GM18951 (cell line): Measurements from ENCODE around the gene COG4.

Experiments
- POLR2A ChIP-seq: IDR thresholded peaks from 4 replicates; pipeline ENCODE4 v1.6.1; 2011; ENCODE audit warnings: mild to moderate bottlenecking; ENCODE audit not compliant: insufficient read length, insufficient read depth; ENCODE audit errors: extremely low read depth
- in situ Hi-C: fragments of 300-500 bp; cut with MboI; formaldehyde crosslinking; loops from one replicate; pipeline ENCODE4 v1.12.0; 2022; ENCODE audit warnings: low sequenced_read_pairs, mixed read lengths, inconsistent platforms; ENCODE audit not compliant: unreplicated experiment

The COG4 gene

DNA sequence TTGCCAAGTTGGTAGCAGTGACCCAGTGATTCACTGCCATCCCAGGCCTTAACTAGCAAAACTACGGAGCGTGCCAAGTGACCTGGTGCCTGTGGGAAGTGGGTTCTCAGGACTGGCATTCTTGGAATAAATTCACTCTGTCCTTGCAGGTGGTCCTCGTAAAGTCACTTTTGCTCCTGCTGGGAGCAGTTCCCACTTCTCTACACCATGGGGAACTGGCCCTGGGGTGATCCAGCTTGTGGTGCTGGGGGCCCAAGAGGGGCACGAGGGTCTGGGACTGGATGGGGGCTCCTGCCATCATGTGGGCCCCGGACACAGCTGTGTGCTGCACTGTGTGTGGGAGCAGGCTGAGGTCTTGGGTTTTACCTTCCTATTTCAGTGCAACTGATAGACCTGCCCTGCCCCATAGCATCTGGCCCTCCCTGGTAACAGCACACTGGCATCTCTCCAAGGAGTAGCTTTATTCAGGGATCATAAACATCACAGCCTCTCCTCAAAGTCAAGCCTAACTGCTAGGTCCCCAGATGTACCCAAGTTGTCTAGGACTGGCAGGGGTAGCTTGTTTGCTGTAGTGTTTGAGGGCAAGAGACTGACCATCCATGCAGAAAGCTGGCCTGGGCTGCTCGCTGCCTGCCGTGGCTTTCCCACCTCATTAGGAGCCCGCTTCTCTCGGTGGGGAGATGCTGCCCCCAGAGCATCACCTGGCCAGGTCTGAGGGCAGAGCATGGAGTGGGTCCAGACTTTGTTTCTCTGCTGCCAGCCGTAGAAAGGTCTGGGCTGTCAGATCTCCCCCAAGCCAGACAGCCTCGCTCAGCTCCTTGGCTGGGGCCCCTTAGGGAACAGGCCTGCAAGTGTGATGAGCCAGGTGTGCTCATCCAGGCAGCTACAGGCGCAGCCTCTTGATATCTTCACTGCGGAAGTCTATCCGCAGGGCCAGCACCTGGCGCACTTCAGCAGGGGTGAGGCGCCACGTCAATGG is 42.9 kb downstream of the COG4 start:
- in situ Hi-C loops = no loop called here
- TF ChIP-seq POLR2A = no peak

DNA sequence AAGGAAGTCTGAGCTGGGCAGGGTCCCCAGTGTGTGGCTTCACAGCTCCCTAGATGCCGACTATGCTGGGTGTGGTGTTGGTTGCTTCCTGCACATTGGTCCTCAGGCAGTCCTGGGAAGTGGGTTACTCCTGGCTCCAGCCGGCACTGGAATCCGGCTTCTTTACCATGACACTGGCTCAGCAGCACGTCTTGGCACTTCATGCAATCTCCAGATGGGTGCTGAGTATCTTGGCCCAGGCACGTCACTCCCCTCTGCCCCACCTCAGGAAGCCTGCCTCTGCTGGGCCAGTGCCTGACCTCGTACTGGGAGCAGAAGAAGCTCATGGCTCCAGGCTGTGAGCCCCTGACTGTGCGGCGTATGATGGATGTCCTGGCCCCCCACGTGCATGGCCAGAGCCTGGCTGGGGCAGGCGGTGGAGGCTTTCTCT is 44.4 kb downstream of the COG4 start:
- TF ChIP-seq POLR2A = no peak
- in situ Hi-C loops = no loop called here

DNA sequence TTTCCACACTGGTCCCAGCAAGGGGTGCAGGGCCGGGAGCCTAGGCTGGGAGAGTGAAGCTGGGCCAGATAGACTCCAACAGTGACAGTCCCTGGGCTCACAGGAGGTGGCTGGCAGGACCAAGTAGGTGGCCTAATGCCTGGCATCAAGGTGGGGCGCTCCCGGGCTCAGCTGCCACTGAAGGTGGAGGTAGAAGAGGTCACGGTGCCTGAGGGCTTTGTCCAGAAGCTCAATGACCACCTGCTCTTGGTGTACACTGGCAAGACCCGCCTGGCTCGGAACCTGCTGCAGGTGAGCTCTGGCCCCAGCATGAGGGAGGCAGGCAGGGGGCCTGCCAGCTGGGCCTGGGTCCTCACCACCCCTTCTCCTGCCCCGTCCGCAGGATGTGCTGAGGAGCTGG is 45.2 kb downstream of the COG4 start:
- TF ChIP-seq POLR2A = no peak
- in situ Hi-C loops = no loop called here

DNA sequence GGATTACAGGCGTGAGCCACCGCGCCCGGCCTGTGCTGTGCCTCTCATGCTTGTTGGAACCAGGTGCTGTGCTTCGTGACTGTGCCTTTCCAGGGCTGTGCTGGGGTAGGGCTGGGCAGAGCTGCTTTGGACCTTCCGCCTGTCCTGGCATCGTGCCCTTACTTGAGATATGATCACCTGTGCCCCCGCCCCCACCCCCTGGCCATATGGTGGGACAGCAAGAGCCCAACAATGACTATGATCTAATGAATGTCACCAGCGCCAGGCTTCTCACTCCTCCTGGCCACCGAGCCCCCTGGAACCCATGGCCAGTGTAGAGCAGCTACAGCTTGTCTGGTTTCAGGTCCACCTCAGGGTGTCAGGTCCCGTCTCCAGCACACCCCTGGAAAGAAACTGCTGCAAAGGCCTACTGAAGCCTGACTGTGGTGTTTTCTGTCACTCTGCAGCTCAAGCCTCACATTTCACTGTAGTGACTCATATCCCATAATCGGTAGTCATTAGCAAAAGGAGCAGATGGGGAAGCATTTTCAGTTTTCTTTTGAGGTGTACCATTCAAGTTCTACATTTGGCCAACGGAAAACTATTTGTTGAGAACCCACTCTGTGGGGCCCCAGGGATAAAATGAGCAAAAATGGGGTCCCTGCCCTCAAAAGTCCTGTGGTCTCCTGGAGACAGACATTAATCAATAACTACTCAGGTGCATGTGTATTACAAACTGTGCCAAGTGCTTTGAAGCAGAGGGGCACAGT is 46.9 kb downstream of the COG4 start:
- TF ChIP-seq POLR2A = no peak
- in situ Hi-C loops = no loop called here

DNA sequence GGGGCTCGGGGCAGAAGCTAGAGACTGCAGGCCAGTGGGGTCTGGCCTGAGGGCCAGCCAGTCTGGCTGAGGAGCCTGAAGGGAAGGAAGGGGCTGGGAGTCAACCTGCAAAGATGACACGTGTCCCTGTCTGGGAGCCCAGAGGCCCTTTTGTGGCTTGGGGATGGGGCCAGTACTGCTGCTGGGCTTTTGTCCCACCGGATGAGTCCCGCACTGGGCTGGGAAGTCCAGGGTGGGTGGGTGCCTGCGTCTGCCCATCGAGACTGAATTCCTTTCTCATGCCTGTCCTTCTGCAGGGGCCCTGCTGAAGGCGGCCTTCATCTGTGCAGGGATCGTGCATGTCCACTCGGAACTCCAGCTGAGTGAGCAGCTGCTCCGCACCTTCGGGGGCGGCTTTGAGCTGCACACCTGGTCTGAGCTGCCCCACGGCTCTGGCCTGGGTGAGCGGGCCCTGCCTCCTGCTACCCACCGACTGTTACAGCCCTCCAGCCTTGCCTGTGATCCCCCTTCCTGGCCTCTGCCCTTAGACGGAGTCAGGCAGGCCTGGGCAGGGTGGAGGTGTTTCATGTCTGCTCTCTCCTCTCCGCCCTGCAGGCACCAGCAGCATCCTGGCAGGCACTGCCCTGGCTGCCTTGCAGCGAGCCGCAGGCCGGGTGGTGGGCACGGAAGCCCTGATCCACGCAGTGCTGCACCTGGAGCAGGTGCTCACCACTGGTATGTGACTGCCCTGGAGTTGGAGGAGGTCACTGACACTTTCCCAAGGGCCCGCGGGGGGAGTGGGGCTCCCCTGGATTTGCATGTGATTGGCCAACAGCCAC is 48.1 kb downstream of the COG4 start:
- in situ Hi-C loops = no loop called here
- TF ChIP-seq POLR2A = no peak

DNA sequence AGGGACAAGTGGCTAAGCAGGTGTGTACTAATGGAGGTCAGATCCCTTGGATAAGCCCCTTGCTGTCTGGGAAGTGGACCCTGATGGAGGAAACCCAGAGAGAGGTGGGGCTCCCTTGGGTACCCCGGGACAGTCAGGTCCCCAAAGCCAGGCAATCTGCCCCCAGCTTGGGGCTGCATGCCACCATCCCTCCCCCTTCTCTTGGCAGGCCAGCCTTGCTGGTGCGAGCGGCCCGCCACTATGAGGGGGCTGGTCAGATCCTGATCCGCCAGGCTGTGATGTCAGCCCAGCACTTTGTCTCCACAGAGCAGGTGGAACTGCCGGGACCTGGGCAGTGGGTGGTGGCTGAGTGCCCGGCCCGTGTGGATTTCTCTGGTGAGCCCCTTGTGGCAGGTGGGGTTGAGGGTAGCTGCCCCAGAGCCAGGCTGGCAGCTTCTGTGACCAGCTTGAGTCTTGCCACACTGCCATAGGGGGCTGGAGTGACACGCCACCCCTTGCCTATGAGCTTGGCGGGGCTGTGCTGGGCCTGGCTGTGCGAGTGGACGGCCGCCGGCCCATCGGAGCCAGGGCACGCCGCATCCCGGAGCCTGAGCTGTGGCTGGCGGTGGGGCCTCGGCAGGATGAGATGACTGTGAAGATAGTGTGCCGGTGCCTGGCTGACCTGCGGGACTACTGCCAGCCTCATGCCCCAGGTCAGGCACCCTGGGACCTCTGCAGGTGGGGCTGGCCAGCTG is 48.9 kb downstream of the COG4 start:
- TF ChIP-seq POLR2A = no peak
- in situ Hi-C loops = no loop called here

DNA sequence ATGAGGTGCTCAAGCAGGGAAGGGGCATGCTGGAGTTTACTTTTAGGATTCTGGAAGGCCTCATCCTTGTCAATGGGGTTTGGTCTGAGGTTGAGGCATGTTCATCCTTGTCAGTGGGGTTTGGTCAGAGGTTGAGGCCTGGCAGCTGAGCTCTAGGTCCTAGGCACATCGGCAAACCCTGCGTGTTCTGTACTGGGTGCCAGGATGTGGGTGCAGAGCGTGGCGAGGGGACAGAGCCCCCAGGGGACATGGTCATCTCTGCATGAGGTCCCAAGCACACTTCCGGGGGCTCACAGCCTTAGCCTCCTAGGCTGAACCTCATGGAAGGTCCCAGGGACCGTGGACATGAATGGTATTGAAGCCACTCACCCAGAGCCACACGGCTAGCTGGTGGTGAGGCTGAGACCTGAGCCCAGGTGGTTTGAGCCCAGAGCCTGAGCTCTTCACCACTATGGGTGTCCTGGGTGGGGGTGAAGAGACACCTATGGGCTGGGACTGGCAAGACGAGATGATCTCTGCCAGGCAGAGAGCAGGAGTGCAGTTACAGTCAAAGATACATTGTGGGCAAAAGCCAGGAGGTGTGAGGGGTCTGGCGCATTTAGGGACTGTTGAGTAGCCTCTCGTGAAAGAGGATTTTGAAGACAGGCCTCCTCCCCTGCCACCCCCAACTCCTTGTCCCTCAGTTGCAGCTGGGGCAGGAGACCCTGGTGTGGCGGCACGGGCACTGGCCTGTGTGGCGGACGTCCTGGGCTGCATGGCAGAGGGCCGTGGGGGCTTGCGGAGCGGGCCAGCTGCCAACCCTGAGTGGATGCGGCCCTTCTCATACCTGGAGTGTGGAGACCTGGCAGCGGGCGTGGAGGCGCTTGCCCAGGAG is 49.7 kb downstream of the COG4 start:
- in situ Hi-C loops = no loop called here
- no peak for TF ChIP-seq POLR2A

DNA sequence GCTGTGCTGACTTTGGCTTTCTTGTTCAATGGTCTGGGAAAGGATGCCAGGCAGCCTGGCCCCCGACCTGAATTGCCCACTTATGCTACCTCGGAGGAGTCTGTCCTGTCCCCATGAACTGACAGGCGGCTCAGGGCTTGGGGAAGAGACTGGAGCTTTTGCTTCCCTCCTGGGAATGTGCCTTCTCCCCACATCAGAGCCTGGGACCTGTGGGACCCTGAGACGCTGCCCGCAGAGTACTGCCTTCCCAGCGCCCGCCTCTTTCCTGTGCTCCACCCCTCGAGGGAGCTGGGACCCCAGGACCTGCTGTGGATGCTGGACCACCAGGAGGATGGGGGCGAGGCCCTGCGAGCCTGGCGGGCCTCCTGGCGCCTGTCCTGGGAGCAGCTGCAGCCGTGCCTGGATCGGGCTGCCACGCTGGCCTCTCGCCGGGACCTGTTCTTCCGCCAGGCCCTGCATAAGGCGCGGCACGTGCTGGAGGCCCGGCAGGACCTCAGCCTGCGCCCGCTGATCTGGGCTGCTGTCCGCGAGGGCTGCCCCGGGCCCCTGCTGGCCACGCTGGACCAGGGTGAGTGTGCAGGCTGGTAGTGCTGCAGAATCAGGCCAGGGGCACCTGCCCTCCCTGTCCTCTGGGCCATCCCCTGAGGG is 50.4 kb downstream of the COG4 start:
- in situ Hi-C loops = no loop called here
- TF ChIP-seq POLR2A = no peak

DNA sequence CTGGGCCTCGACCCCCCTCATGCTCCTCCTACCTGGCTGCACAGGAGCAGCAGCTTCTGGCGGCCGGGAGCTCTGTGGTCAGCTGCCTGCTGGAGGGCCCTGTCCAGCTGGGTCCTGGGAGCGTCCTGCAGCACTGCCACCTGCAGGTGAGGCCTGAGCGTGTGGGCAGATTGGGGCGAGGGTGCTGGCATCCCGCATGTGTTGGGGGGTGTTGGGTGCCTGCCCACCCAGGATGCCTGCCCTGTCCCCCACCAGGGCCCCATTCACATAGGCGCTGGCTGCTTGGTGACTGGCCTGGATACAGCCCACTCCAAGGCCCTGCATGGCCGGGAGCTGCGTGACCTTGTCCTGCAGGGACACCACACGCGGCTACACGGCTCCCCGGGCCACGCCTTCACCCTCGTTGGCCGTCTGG is 52.4 kb downstream of the COG4 start:
- TF ChIP-seq POLR2A = no peak
- in situ Hi-C loops = no loop called here

DNA sequence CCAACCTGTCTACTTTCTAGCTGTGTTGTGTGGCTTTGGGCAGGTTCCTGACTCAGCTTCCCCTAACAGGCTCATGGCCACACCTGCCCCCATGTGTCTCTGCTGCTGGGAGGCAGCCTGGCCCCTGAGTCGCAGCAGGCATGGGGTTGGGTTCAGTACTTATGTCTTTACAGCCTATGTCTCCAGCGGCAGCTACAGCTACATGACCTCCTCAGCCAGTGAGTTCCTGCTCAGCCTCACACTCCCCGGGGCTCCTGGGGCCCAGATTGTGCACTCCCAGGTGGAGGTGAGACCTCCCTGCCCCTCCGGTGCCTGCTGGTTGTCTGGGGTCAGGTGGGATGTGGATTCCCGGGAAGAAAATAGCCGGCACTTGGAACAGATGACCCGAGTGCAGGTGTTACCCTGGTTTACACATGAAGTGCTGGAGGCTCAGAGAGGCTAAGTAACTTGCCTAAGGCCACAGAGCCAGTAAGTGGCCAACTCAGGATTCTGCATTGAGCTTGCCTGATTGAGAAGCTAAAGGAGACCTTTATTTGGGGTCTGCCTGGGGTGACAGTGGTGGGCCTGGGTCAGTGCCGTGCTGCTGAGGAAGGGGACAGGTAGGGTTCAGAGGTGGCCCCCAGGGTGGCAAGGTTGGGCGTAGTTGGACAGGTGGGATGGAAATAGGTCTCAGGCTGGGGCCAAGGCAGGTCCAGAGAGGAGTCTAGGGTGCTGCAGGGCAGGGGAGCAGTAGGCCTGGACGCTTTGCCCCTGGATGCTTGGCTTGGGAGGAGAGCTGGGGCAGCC is 53.0 kb downstream of the COG4 start:
- in situ Hi-C loops = no loop called here
- TF ChIP-seq POLR2A = no peak
